Retinal pigment epithelial cell (primary cell): ENCODE measurements around the gene DCHS2.

Experiments used
- DNase-seq: peaks from one replicate; pipeline ENCODE4 v3.0.0-alpha.2; 2010; ENCODE audit warnings: low read depth
- H3K4me3 ChIP-seq: 2 replicates; pipeline ENCODE4 v1.5.1; 2011; ENCODE audit warnings: mild to moderate bottlenecking, low read length, control low read depth, moderate library complexity
- TF ChIP-seq, protein P1 (sequence below): conservative IDR thresholded peaks from 2 replicates; pipeline ENCODE4 v1.5.1; 2011; ENCODE audit warnings: low read depth, low read length, control low read depth, inconsistent platforms

The DCHS2 gene

DNA sequence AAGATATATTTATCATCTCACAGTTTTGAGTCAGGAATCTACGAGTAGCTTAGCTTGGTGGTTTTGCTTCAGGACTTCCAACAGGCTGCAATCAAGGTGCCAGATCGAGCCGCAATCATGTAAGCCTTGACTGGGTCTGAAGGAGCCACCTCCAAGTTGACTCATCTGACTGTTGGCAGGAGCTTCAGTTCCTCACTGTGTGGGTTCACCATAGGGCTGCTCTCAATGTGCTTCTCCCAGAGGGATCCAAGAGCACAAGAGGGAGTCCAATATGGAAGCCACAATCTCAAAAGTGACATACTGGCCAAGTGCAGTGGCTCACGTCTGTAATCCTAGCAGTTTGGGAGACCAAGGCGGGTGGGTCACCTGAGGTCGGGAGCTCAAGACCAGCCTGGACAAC is 26.5 kb downstream of the DCHS2 start:
- TF ChIP-seq, protein P1, sequence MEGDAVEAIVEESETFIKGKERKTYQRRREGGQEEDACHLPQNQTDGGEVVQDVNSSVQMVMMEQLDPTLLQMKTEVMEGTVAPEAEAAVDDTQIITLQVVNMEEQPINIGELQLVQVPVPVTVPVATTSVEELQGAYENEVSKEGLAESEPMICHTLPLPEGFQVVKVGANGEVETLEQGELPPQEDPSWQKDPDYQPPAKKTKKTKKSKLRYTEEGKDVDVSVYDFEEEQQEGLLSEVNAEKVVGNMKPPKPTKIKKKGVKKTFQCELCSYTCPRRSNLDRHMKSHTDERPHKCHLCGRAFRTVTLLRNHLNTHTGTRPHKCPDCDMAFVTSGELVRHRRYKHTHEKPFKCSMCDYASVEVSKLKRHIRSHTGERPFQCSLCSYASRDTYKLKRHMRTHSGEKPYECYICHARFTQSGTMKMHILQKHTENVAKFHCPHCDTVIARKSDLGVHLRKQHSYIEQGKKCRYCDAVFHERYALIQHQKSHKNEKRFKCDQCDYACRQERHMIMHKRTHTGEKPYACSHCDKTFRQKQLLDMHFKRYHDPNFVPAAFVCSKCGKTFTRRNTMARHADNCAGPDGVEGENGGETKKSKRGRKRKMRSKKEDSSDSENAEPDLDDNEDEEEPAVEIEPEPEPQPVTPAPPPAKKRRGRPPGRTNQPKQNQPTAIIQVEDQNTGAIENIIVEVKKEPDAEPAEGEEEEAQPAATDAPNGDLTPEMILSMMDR, result no peak
- no peak overlapping the region for H3K4me3 ChIP-seq
- DNase-seq, result no peak

DNA sequence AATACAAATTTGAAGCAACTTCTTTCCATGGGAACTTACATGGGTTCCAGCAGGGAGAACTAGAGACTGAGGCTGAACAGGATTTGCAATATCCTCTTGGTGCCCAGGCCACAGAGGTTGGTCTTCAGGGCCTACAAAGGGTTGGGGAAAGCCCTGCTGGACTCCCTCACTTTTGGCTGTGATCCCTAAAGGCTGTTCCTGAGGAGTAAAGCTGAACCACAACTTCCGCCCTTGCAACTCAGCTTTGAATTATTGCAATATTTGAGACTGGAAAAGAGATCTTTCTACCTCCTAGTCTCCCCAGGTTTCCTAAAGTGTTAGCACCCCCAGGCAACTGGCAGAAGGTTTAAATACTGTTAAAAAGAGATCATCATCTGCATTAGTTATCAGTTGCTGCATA is 26.9 kb downstream of the DCHS2 start:
- TF ChIP-seq, protein P1, result no peak
- no peak overlapping the region for H3K4me3 ChIP-seq
- DNase-seq, result no peak

DNA sequence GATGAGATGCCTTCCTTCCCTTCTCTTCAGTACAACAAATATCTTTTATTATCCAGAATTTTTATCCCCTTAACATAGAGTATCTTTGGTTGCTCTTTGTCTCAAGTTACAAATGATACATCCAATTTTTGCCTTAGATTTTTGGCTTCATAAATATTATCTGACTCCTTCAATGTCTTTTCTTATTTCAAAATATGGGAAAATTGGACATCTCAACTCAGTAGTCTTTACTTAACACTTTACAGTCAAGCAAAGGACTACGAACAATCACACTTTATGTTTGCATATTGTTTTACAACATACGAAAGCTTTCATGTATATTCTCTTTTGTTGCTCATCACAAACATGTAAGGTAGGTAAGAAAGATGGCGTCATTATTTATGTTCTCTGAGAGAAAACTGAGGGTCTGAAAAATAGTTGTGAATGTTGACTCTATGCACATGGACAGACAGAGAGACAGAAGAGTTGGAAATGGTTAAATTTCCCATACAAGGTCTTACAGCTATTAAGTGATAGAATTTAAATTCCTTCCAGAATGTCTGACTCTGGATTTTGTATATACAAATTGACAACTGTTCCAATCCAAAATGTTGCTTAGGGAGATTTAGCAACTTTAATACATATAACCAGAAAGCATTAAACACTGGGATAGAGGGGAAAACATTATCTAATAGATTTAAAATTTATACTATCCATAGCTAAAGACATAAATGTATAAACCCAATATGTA is 29.4 kb downstream of the DCHS2 start:
- no peak overlapping the region for H3K4me3 ChIP-seq
- TF ChIP-seq, protein P1, result no peak
- DNase-seq, result no peak

DNA sequence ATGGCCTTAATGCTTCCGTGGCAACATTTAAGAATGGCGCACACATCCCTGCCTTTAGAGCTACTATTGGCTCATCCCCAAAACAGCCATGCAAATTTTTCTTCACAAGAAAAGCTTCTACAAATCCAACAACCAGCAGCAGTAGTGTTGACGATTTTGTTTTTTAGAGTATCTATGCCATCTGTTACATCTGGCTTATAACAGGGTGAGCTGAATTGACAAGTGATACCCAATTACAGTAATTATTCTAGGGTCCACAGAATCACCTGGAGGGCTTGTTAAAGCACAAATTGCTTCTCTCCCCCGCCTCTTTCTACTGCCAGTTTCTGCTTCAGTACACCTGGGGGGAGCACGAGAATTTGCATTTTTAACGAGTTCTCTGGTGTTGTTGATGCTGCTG is 34.1 kb downstream of the DCHS2 start:
- TF ChIP-seq, protein P1, result no peak
- DNase-seq, result no peak
- no peak overlapping the region for H3K4me3 ChIP-seq

DNA sequence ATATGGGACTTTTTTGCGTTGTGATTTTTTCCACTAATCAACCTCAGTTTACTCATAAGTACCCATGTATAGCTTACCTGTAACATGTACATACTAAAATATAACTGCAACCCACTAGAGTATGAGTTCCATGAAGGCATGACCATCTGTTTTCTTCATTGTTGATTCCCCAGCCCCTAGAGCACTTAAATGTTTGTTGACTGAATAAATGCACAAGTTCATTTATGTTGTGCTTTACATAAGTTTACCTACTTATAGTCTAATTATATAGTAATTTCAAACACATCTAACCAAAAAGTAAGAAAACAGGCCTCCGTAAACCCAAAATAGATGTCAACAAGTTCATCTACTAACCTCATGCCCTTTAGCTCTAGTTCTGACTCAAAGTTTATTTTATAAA is 34.7 kb downstream of the DCHS2 start:
- TF ChIP-seq, protein P1, result no peak
- no peak overlapping the region for H3K4me3 ChIP-seq
- no peak for DNase-seq

DNA sequence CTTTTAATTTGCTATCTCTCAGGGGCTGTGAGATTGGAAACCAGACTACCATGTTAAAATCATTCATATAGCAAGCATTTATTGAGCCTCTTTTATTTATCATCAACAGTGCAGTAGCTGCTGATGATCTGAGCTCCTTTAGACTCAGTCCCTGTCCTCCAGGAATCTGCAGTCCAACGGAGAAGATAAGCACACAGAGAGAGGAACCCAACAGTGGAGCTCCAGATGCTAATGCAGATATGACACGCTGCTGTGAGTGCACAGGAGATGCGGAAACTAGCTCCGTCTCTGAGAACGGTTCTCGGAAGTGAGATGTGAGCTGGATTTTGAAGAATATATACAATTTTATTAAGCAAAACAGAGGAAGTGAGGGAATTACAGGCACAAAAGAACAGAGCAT is 35.4 kb downstream of the DCHS2 start:
- DNase-seq, result no peak
- no peak overlapping the region for H3K4me3 ChIP-seq
- TF ChIP-seq, protein P1, result no peak

DNA sequence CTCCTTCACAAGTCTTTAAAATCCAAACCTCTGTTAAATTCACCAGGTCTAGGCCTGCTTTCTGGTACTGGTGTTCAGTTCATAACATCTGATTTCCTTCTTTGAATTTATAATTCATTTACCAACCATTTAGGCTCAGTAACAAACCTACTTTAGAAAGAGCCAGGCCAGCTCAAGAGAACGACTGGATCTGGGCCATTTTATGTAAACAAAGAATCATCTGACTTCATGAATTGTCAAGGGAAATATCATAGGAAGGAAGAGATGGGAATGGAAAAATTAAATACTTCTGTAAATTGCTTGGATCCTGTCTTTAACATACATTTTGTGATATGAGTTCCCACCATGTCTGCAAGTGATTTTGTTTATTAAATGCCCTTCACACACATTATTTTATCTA is 36.5 kb downstream of the DCHS2 start:
- H3K4me3 ChIP-seq, result no peak overlapping the region
- TF ChIP-seq, protein P1, result no peak
- no peak for DNase-seq
